ENCODE measurements around the gene KDELR3.

KDELR3 gene

DNA sequence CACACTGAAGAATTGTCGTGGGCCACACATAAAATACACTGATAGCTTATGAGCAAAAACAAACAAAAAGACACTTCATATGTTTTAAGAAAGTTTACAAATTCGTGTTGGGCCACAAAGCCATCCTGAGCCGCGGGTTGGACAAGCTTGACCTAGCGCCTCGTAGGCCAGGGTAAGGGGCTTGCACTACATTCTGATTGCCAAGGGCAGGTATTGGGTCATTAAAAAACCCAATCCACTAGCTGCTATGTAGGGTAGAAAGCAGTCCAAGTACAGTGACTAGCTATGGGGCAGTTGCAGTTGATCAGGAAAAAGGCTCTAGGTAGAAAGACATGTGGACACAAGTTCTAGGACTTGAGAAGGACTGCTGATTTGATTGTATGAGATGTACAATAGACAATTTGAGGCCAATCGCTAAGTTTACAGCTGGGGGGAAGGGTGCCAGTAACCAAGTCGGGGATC lies 14.0 kb downstream of the KDELR3 start:
- DNase-seq (ENCODE audit: low read depth in 2 of 2, low spot score in 1 of 2), result no peak

DNA sequence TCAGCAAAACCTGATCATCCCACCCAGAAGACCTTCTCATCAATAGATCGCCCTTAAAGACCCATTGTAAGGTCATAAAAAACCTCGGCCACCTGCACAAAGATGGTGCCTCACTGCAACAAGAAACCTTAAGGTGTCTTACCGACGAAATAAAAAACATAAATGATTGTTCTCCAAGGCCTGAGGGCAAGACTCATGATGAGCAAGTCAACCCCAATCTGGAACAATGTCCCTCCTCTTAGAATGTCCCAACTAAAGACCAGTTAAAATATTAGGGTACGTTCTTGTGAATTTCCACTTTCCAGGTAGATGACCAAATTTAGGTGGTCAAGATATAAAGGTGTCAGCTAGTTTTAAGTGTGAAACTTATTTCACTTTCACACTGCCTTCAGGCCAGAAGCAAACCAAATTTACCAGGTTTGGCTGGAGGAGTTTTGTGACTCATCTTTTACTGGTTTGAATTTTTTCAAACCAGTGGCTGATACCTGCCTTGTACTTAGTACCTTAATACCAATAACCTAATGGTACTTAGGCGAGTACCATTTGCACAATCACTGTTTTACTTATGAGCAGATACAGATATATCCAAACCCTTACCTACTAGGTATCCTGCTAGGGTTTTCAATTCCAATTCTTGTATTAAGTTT lies 14.9 kb downstream of the KDELR3 start:
- DNase-seq (ENCODE audit: low read depth in 2 of 2, low spot score in 1 of 2), result no peak

DNA sequence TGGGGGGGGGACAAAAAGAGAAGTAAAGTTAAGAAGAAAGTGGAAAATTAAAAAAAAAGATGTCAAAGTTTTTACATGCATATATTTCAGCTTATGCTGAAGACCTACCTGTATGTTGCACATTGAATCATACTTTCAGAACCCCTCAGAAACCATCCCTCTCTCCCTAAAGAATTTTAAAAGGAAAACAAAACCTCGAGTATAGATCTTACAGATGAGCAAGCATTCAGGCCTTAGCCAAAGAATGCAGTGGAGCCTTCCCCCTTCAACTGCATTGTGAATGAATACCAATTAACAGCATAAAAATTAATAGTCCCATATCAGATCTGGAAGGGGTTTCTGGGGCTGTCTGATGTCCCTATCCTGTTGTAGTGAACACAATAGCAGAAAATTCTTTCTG lies 16.3 kb downstream of the KDELR3 start:
- DNase-seq (ENCODE audit: low read depth in 2 of 2, low spot score in 1 of 2), result no peak

DNA sequence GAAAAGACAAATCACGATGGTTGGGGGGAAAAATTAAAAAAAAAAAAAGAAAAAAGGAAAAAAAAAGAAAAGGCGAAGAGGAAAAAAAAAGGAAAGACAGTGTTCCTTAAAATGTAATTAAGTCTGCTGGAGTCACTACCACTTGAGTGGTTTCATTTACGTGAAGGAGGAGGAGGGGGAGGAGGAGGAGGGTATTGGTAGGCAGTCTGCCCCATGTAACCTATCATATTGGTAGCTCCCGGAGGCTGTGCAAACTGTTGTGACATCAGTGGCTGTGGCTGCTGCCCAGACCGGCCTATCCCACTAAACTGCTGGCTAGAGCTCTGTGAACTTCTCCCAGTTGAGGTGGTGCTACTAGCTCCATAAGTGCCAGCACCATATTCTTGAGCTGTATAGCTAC lies 17.9 kb downstream of the KDELR3 start:
- no peak for DNase-seq (ENCODE audit: low read depth in 2 of 2, low spot score in 1 of 2)

DNA sequence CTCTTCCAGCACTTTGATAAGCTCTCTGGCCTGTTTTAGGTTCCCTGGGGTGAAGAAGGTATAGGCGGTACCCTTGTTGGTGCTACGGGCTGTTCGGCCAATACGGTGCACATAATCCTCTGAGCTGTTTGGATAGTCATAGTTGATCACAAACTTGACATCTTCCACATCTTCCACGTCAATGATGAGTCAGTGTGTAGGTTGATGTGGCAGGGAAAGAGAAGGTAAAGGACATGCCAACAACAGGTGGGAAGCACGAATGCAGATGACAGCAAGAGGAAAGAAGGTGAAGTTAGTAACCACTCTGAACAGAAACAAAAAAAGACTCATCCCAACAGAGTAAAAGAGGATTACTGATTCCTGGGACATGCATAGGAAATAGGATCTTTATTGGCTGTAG lies 20.1 kb downstream of the KDELR3 start:
- no peak for DNase-seq (ENCODE audit: low read depth in 2 of 2, low spot score in 1 of 2)

DNA sequence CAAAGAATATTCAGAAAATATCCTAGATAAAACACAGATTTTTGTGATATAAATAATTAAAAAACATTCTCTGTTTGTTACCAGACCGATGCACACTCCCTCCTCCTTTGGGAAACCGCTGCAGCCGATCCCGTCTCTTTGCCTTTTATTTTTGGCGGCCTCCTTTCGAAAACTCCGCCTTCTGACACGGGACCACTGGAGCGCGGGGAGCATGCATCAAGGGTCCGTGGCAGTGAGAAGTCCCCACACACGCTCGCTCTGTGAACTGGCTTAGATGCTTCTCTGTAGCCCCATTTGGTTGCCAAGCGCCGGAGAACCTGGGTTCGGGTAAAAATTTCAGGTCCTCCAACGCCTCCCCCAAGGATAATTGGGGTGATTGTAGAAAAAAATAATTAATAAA lies 21.2 kb downstream of the KDELR3 start:
- no peak for DNase-seq (ENCODE audit: low read depth in 2 of 2, low spot score in 1 of 2)

DNA sequence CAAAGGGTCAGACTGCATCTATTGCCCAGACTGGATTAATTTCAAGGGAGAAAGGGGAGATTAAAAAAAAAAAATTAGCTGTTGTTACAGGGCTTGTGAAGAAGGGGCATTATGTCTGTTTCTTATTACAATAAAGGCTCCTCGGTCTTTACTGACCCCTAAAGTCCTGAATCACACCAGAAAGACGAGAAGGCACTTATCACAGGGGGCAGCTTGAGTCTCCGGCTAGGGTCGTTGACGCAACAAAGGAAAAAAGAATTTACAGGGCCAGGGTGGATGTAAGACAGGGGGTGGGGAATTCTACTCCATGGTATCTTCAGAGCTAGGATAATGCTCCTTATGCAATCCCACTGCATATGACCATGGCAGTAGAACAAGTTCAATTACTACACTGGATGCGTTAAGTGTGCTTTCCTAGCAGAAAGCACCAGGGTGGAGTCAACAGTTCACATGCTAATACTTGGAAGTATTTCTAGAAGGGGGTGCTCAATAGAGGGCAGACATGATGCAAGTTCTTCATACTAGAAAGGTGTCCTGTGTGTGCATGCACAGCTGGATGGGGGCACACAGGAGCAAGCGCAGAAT lies 21.8 kb downstream of the KDELR3 start:
- no peak for DNase-seq (ENCODE audit: low read depth in 2 of 2, low spot score in 1 of 2)

DNA sequence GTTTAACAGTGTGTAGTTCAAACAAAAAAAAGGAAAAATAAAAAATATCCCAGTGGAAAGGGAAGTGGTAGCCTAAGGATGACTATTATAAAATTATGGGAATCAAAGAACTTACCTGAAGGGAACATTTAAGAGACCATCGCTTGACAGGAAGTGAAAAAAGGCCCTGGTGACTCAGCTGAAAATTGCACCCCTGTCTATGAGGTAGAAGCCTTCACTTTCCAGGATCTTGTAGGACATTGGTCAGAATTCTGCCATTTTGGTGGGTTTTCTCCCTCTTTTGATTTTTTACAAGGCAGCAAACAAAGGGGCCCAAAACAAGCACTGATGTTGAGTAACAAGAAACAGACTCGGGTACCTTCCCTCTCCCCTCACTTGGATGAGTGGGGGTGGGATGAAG lies 22.6 kb downstream of the KDELR3 start:
- no peak for DNase-seq (ENCODE audit: low read depth in 2 of 2, low spot score in 1 of 2)

DNA sequence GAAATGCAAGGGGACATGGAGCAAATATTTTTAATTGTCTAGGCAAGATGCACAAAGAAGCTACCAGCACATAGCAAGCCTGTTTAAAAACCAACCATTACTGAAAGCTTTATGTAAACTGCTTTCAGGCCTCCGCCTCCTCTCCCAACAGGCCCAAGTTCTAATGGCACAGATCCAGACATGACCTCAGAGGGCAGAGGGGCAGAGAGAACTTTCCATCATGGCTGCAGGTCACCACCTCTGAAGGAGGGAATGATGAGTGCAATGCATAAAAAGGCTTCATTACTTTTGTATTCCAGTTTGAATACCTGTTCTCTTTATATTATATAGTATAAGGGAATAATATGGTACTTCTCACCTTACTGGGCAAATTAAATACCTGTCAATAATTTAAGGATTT lies 23.0 kb downstream of the KDELR3 start:
- DNase-seq (ENCODE audit: low read depth in 2 of 2, low spot score in 1 of 2), result no peak

DNA sequence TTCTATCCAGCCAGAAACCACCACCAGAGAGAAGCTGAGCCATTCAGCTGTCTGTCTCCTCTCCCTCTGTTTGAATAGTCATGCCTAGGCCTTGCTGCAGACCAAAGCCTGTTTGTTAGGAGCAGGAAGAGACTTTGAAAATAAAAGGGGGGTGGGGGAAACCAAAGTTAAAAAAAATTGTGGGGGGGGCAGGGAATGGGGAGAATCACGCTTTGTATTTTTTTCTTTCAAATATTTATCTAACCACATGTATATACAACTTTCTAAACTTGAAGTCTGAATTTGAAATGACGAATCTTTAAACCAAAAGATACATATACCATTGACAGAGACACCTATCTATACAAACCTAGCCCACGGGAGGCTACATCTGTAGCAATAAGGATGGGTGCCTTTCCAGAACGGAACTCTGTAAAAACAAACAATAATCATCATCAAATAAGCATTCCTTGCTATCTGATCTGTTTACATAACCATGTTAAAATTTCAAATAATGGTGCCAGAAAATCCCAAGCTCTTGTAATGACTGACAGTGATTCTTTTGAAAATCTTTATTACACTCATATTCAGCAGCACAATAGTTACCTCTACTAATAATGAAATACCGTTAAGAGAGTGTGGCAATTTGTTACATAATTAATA lies 23.9 kb downstream of the KDELR3 start:
- DNase-seq (ENCODE audit: low read depth in 2 of 2, low spot score in 1 of 2), result no peak

DNA sequence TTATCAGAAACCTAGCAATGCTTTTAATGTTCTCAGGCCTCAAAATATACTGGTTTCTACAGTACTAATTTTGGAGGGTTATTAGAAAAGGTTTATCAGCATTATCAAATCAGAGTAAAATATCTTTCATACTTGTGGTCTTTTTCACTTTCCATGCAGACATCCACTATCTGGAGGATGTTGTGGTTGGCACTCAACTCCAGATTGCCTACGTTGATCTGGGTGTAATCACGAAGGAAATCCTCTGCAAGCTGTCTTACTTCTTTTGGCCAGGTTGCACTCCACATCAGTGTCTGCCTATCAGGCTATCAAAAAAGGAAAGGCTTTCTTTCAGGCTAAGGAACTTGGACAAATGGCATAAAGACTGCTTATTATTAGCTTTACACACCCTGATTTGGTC lies 26.6 kb downstream of the KDELR3 start:
- no peak for DNase-seq (ENCODE audit: low read depth in 2 of 2, low spot score in 1 of 2)

DNA sequence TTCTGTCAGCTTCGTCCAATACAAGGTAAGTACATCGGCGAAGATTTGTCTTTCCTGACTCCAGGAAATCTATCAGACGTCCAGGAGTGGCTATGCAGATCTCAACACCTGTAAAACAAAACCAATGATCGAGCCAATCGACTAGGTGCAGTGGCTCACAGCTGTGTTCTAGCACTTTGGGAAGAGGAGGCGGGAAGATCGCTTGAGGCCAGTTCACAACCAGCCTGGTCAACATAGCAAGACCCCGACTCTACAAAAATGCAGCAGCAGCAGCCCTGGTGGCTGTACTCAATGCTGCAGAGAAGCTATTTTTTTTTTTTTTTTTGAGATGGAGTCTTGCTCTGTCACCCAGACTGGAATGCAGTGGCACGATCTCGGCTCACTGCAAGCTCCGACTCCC lies 27.0 kb downstream of the KDELR3 start:
- no peak for DNase-seq (ENCODE audit: low read depth in 2 of 2, low spot score in 1 of 2)

DNA sequence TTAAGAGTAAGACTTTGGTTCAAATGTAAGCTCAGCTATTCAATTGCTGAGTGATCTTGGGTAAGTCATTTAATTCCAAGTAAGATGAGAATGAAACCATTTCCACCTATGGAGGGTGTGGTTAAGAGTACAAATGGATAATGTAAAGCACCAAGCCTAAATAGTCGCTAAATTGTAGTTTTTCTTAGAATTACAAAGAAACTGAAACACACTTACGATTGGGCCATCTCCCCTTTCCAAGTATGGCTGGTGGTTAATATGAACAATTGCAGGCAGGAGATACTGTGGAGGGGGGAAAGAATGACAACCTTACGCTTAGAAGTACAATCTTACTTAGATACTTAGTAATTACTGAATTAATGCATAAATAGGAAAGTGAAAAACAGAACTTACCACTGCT lies 30.0 kb downstream of the KDELR3 start:
- DNase-seq (ENCODE audit: low read depth in 2 of 2, low spot score in 1 of 2), result no peak

DNA sequence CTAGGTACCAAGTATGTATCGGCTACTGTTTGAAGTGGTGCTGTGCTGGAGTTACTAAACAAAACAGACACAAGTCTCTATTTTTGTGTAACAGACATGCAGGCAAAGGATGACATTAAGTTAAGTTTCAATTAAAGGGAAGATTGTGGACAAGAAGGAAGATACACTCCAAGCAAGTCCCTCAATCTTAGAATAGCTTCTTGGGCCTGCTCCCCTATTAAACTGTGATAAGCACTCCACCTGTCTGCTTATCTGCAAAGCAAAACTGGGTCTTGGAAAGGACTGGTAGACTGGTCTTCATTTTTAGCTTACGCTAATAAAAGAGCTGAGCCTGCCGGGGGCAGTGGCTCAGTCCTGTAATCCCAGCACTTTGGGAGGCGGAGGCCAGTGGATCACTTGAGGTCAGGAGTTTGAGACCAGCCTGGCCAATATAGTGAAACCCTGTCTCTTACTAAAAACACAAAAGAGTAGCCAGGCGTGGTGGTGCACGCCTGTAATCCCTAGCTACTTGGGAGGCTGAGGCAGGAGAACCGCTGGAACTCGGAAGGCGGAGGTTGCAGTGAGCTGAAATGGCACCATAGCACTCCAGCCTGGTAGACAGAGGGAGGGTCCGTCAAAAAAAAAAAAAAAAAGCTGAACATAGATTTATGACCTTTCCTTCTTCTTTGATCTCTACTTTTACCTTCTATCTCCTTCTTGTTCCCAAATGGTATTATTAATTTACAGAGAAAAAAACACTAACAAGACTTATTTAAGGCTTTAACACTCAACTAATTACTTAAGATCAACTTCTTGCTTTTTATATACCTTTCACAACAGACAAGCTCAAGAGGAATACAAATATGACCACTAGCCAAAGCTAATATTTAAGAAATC lies 34.1 kb downstream of the KDELR3 start:
- no peak for DNase-seq (ENCODE audit: low read depth in 2 of 2, low spot score in 1 of 2)

DNA sequence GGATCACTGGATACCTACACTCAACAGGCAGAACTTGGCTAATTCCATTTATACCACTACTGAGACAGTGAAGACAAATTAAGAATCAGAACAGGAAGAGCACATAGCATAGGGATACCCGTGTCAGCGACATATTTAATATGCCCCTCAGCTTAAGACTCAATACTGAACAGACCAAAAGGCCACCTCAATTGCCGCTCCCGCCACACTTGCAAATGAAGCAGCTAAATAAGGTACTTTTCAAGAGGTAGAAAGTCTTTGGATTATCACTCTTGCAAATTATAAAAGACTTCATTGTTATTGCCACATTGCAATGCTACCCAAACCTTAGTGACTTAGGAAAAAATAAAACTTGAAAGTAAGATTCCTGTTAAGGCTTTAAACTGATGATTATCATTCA lies 35.1 kb downstream of the KDELR3 start:
- DNase-seq (ENCODE audit: low read depth in 2 of 2, low spot score in 1 of 2), result no peak

DNA sequence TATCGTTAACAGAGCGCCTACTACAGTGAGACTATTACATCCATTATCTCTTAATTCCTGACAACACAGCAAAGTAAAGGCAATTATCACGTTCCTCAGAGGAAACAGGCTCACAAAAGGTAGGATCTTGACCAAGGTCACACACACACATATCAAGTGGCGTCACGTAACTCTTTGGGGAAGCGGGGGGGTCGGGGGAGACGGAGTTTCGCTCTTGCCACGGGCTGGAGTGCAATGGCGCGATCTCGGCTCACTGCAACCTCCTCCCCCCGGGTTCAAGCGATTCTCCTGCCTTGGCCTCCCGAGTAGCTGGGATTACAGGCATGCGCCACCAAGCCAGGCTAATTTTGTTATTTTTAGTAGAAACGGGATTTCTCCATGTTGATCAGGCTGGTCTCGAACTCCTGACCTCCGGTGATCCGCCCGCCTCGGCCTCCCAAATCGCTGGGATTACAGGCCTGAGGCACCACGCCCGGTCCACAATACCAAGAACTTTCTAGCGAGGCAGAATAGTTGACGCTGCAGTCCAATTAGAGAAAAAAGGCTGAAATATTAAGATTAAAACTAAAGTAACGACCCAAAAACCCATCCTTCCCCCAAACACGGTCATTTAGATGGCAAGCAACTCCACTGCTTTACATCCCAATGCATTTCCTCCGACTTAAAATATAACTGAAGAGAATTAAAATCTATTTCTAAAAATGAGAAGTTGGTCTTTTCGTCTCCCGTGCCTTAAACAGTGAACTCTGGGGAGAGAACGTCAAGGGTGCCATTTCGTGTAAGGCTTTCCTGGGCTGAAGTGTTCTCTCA lies 37.0 kb downstream of the KDELR3 start:
- DNase-seq (ENCODE audit: low read depth in 2 of 2, low spot score in 1 of 2), result peak in 1 of 2 donors; percentile 16

DNA sequence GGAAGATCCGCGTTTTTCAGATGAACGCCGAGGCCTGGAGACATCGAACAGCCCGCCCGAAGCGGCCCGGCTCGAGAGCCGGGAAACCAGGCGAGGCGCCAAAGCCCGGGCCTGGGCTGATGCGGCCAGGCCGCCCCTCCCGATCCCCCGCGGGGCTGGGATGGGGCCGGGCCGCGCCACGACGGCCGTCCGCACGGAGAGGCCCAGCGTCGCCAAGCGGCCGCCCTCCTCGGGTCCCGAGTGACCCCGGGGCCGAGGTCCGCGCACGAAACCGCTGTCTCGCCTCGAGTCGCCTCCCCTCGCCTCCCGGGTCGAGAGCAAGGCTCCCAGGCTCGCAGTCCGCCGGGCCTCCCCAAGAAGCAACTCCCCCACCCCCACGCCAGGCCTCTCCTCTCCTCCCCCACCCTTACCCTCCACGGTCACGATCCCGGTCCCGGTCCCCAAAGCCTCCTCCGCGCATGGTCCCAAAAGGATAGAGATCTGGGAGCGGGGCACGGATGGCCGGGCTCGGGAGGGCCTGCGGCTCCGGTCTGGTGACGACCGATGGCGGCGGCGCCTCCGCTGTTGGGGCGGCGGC lies 37.7 kb downstream of the KDELR3 start:
- DNase-seq (ENCODE audit: low read depth in 2 of 2, low spot score in 1 of 2), result peak; percentile 33 to 36

DNA sequence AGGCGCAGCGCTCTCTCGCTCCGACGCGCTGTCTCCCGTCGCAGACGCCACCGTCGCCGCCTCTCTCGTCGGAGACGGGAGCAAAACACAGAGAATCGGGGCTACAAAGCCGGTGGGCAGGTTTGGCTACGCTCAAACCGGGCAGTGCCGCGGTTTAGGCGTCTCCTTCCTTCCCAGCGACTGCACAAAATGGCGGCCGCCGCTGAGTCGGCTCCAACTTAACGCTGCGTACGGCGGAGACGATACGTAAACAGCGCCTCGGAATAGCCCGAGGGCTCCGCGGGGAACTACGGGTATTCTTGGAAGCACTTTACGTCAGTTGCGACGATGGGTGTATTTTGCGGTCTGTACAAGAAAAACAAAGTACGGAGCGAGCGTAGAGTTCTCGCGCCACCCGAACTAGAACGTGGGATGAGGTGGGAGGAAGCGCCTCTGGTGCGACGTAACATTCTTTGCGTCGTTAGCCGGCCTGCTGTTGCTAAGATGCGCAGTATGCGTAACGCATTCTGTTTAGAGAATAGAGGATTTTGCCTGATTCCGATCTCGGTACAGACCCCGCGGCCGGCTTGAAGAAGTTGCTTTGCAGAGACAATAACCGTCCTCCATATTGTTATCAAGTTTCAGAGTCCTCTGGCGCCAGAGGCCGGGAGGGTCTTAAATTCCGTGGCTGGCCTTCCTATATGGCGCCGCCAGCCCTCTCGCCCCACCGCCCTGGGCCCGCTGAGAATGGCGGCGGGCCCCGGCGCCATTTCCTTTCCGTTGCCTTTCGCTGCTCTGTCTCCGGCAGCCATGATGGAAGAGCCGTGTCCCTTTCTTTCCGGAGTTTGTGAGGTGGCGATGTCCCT lies 38.4 kb downstream of the KDELR3 start, which contains the start of gene DDX17:
Gene DDX17, minus strand, starts transcription at position 194 of the 845 bp plus-strand sequence.
- peak; percentile 88 to 92 for DNase-seq (ENCODE audit: low read depth in 2 of 2, low spot score in 1 of 2)

DNA sequence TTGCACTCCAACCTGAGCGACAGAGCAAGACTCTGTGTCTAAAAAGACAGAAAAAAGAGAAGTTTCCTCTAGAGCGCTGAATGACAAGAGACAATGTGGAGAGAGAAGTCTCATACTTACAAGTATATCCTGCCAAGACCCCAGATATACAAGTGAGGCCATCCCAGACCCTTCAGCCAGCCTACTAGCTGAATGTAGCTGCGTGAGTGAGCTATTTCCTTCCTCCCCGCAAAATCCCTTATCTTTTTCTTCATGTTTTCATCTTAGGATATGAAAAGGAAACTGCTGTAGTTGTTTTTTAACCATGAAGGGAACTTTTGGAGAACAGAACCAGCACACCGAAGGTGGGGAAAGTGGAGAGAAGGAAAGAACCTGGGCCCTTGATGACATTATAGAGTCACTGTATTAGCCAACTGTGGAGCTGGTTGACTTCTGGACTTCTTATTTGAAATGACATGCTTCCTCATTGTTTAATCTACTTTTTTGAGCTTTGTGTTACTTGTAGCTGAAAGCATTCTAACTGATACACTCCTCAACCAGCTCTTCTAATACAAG lies 42.6 kb downstream of the KDELR3 start:
- no peak for DNase-seq (ENCODE audit: low read depth in 2 of 2, low spot score in 1 of 2)
